A549 (cell line): ENCODE results near the gene PZP.

ENCODE experiments used
- ESRRA ChIP-seq: fragments of 150-350 bp; IDR thresholded peaks from 2 replicates; pipeline ENCODE4 v1.6.1; 2014; ENCODE audit warnings: mild to moderate bottlenecking, low read length, borderline replicate concordance
- KDM1A ChIP-seq: fragments of 200-600 bp; sonication (generic); IDR thresholded peaks from 2 replicates; pipeline ENCODE4 v1.6.1; 2016; ENCODE audit warnings: low read depth, mild to moderate bottlenecking
- TF ChIP-seq, protein P1 (sequence below): fragments of >200 bp; sonication (Bioruptor Twin); formaldehyde crosslinking; IDR thresholded peaks from 3 replicates; pipeline ENCODE4 v1.5.1; 2016

DNA sequence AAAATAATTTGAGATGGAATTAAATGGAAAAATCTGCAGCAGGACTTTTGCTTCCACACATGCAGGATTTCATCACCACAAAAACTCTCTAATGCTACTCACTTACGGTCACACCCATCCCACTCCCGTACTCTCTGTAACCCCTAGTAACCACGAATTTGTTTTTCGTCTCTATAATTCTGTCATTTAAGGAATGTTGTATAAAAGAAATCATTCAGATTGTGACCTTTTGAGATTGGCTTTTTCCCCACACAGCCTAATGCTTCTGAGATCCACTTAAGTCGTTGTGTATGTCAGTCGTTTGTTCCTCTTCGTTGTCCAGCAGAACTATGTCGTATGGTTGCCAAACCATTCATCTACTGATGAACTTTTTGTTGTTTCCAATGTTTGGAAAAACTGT is 19.8 kb upstream of the PZP start:
- TF ChIP-seq ESRRA (no peak), KDM1A (no peak)
- TF ChIP-seq, protein P1, sequence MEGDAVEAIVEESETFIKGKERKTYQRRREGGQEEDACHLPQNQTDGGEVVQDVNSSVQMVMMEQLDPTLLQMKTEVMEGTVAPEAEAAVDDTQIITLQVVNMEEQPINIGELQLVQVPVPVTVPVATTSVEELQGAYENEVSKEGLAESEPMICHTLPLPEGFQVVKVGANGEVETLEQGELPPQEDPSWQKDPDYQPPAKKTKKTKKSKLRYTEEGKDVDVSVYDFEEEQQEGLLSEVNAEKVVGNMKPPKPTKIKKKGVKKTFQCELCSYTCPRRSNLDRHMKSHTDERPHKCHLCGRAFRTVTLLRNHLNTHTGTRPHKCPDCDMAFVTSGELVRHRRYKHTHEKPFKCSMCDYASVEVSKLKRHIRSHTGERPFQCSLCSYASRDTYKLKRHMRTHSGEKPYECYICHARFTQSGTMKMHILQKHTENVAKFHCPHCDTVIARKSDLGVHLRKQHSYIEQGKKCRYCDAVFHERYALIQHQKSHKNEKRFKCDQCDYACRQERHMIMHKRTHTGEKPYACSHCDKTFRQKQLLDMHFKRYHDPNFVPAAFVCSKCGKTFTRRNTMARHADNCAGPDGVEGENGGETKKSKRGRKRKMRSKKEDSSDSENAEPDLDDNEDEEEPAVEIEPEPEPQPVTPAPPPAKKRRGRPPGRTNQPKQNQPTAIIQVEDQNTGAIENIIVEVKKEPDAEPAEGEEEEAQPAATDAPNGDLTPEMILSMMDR, result no peak
